Activated CD4-positive, alpha-beta T cell treated with anti-CD3 and anti-CD28 coated beads for 36 hours (primary cell): Measurements from ENCODE around the gene CST9. TPM values are rescaled to one million over a fixed set of nuclear protein-coding genes. Genes with fewer than 3 reads are reported as not detected.

Experiments
- ATAC-seq: fragments of 200-7000 bp; cut with Tn5 transposase; one replicate; pipeline ENCODE4 v1.10.0; 2021; ENCODE audit warnings: mild to moderate bottlenecking, moderate library complexity
- CTCF ChIA-PET: fragments of 350-600 bp; sonication (Branson Sonifier 250); formaldehyde crosslinking; loops from one replicate; lab custom pipeline; 2021; ENCODE audit warnings: antibody characterized with exemption; lab: Charles Lee
- POLR2A ChIA-PET: fragments of 350-600 bp; sonication (Branson Sonifier 250); formaldehyde crosslinking; loops from one replicate; lab custom pipeline; 2021; ENCODE audit warnings: antibody characterized with exemption, inconsistent platforms; lab: Charles Lee
- DNase-seq: peaks from one replicate; pipeline ENCODE4 v3.0.0-alpha.2; 2020
- H3K27ac Mint-ChIP-seq: one replicate; pipeline ENCODE4 v1.8.0; 2021; ENCODE audit warnings: mixed read lengths
- H3K27me3 Mint-ChIP-seq: one replicate; pipeline ENCODE4 v1.8.0; 2021; ENCODE audit warnings: mixed read lengths
- H3K36me3 Mint-ChIP-seq: one replicate; pipeline ENCODE4 v1.8.0; 2021; ENCODE audit warnings: low read depth, mixed read lengths
- H3K4me1 Mint-ChIP-seq: one replicate; pipeline ENCODE4 v1.8.0; 2021; ENCODE audit warnings: mixed read lengths
- H3K4me3 Mint-ChIP-seq: one replicate; pipeline ENCODE4 v1.8.0; 2021; ENCODE audit warnings: mild to moderate bottlenecking, moderate library complexity, mixed read lengths
- H3K9me3 Mint-ChIP-seq: one replicate; pipeline ENCODE4 v1.8.0; 2021; ENCODE audit warnings: low read depth, mixed read lengths
- intact Hi-C, 2 experiments: fragments of 100-400 bp; cut with DNase I in 1 of 2; cut with micrococcal nuclease in 1 of 2; formaldehyde crosslinking; loops; one replicate each; pipeline versions ENCODE4 v1.14.2 to v1.15.1; 2022 to 2024; cut with DNase I, micrococcal nuclease
- total RNA-seq, 2 experiments: library from RNA; stranded (reverse); gene quantifications; one replicate each; pipeline ENCODE4 v1.2.3, GENCODE V29; 2021

The CST9 gene
- total RNA-seq, 2 experiments from 2014 or later = not detected

GRCh38 chr20:23613676-23614075, 8.0 kb upstream of the CST9 start:
- ATAC-seq = no peak
- CTCF ChIA-PET = no interaction called here
- H3K36me3 Mint-ChIP-seq = no peaks in the 10 kb centered on the region

GRCh38 chr20:23612396-23612795, 6.7 kb upstream of the CST9 start:
- POLR2A ChIA-PET = no interaction called here
- no peaks in the 10 kb centered on the region for H3K36me3 Mint-ChIP-seq
- no peak overlapping the region for H3K4me3 Mint-ChIP-seq

More at GRCh38 chr20:23613676-23614075, 8.0 kb upstream of the CST9 start:
- POLR2A ChIA-PET = no interaction called here
- Mint-ChIP-seq H3K4me1 (no peaks in the 10 kb centered on the region), H3K27me3 (peaks cover 6% of the 10 kb centered on the region), H3K4me3 (no peak overlapping the region), H3K27ac (no peak overlapping the region), H3K9me3 (no peaks in the 10 kb centered on the region)
- no peak for DNase-seq
- intact Hi-C loops = no loop called here

GRCh38 chr20:23609486-23610109, 3.9 kb upstream of the CST9 start:
- H3K27ac Mint-ChIP-seq = no peak overlapping the region
- no peaks in the 10 kb centered on the region for H3K27me3 Mint-ChIP-seq
- H3K9me3 Mint-ChIP-seq = no peaks in the 10 kb centered on the region
- no peak overlapping the region for H3K4me3 Mint-ChIP-seq
- POLR2A ChIA-PET = no interaction called here
- ATAC-seq (no peak), DNase-seq (no peak)
- H3K4me1 Mint-ChIP-seq = no peaks in the 10 kb centered on the region
- CTCF ChIA-PET = interaction anchor here (1.1 to 5.2 kb wide), 3 partner anchors 164 to 389 kb away, joined by 3 to 28 read pairs (median 3); no protein-coding TSS in a partner anchor
- intact Hi-C loops = loop anchor here in 1 of 2 experiments (5.0 kb wide), 1 partner anchor 257 kb away; the partner anchor contains the start of gene NXT1
- H3K36me3 Mint-ChIP-seq = no peaks in the 10 kb centered on the region

More at GRCh38 chr20:23612396-23612795, 6.7 kb upstream of the CST9 start:
- Mint-ChIP-seq H3K4me1 (no peaks in the 10 kb centered on the region), H3K27ac (no peak overlapping the region), H3K27me3 (peaks cover 2% of the 10 kb centered on the region), H3K9me3 (no peaks in the 10 kb centered on the region)
- CTCF ChIA-PET = interaction anchor here (0.8 kb wide), 1 partner anchor 76 kb away, joined by 3 read pairs; no protein-coding TSS in a partner anchor
- DNase-seq (no peak), ATAC-seq (no peak)
- intact Hi-C loops = no loop called here

DNA sequence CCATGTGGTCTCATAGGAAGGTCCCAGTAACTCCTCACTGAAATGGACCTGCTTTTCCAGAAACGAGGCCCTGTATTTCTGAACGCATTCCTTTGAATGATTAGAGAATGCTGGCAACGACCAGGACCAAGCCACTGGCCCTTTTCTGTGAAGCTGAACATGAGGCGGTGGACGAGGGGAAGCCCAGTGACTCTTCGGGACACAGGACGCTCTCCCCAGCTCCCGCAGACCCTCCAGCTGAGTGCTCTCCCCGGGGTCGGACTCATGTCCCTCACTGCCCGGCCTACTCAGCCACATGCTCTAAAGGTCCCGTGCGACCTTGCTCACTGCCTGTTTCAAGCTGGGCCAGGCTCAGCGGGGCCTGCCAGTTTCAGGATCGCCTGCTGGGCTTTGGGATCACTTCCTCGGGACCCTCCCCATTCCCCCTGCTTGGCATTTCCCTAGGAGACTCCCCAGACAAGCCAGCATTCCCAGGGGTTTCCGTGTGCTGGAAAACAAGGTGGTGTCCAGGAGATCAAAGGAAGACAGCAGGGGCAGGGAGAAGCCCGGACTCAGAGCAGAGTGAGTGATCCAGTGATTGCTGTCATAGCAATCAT, 2.6 kb upstream of the CST9 start:
- DNase-seq (no peak), ATAC-seq (no peak)
- CTCF ChIA-PET = interaction anchor here (0.6 to 5.2 kb wide), 3 partner anchors 165 to 388 kb away, joined by 3 to 28 read pairs (median 9); no protein-coding TSS in a partner anchor
- Mint-ChIP-seq H3K36me3 (no peaks in the 10 kb centered on the region), H3K4me3 (no peak overlapping the region), H3K4me1 (no peaks in the 10 kb centered on the region), H3K9me3 (no peaks in the 10 kb centered on the region), H3K27me3 (no peaks in the 10 kb centered on the region), H3K27ac (no peak overlapping the region)
- POLR2A ChIA-PET = no interaction called here
- intact Hi-C loops = loop anchor here in 1 of 2 experiments (5.0 kb wide), 1 partner anchor 256 kb away; the partner anchor contains the start of gene NXT1

- no peak overlapping the region for H3K27ac Mint-ChIP-seq
- POLR2A ChIA-PET = no interaction called here
- intact Hi-C loops = loop anchor here in 1 of 2 experiments (5.0 kb wide), 1 partner anchor 255 kb away; the partner anchor contains the start of gene NXT1
Measured at GRCh38 chr20:23607497-23608245, 2.0 kb upstream of the CST9 start.

DNA sequence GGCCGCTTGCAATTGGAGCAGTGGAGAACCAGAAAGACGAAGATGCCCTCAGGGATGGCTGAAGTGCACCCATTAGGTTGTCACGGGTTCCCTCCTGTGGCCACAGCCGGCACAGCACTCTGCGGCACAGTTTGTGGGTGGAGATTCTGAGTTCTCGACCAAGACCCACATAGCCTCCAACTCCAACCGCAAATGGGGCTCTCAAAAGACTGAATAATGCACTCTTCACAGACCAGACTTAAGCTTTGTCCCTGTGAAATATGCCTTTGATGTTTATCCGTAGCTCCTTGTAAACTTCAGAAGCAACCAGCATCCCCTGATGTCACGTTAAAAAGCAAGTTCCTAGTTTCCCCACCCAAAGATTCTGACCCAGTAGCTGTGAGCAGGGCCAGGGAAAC, 934 bp upstream of the CST9 start:
- Mint-ChIP-seq H3K4me3 (no peak overlapping the region), H3K27ac (no peak overlapping the region), H3K4me1 (no peaks in the 10 kb centered on the region), H3K36me3 (no peaks in the 10 kb centered on the region), H3K27me3 (no peaks in the 10 kb centered on the region), H3K9me3 (no peaks in the 10 kb centered on the region)
- ChIA-PET POLR2A (no interaction called here), CTCF (interaction anchor here (1.0 to 5.2 kb wide), 4 partner anchors 8 to 164 kb away, joined by 3 to 28 read pairs (median 4); no protein-coding TSS in a partner anchor)
- DNase-seq (peak; percentile 83), ATAC-seq (peak; percentile 84)
- intact Hi-C loops = loop anchor here (1.0 to 5.0 kb wide), 2 partner anchors 165 to 254 kb away; partner anchors contain the start of gene NXT1 (in 1 of the 2)

More at GRCh38 chr20:23607497-23608245, 2.0 kb upstream of the CST9 start:
- CTCF ChIA-PET = interaction anchor here (1.0 to 5.2 kb wide), 3 partner anchors 9 to 165 kb away, joined by 3 to 28 read pairs (median 4); no protein-coding TSS in a partner anchor
- Mint-ChIP-seq H3K4me3 (no peak overlapping the region), H3K27me3 (no peaks in the 10 kb centered on the region), H3K4me1 (no peaks in the 10 kb centered on the region), H3K36me3 (no peaks in the 10 kb centered on the region), H3K9me3 (no peaks in the 10 kb centered on the region)
- DNase-seq = no peak
- ATAC-seq = no peak

- no peaks in the 10 kb centered on the region for H3K27me3 Mint-ChIP-seq
- H3K36me3 Mint-ChIP-seq = no peaks in the 10 kb centered on the region
- ChIA-PET POLR2A (no interaction called here), CTCF (interaction anchor here (3.8 kb wide), 1 partner anchor 163 kb away, joined by 13 read pairs; no protein-coding TSS in a partner anchor)
- intact Hi-C loops = no loop called here
- no peaks in the 10 kb centered on the region for H3K4me1 Mint-ChIP-seq
- no peak for ATAC-seq
- no peak overlapping the region for H3K27ac Mint-ChIP-seq
- no peak overlapping the region for H3K4me3 Mint-ChIP-seq
- no peak for DNase-seq
- no peaks in the 10 kb centered on the region for H3K9me3 Mint-ChIP-seq
Measured at GRCh38 chr20:23604306-23604705, 1.4 kb downstream of the CST9 start.

GRCh38 chr20:23603321-23603720, 2.4 kb downstream of the CST9 start:
- Mint-ChIP-seq H3K4me3 (no peak overlapping the region), H3K27ac (no peak overlapping the region)
- POLR2A ChIA-PET = interaction anchor here (0.6 kb wide), 1 partner anchor 1219 kb away, joined by 3 read pairs; no protein-coding TSS in a partner anchor

GRCh38 chr20:23602699-23603098, 3.0 kb downstream of the CST9 start:
- intact Hi-C loops = no loop called here

More at GRCh38 chr20:23603321-23603720, 2.4 kb downstream of the CST9 start:
- intact Hi-C loops = no loop called here
- H3K4me1 Mint-ChIP-seq = no peaks in the 10 kb centered on the region
- no peaks in the 10 kb centered on the region for H3K27me3 Mint-ChIP-seq
- no peaks in the 10 kb centered on the region for H3K9me3 Mint-ChIP-seq
- H3K36me3 Mint-ChIP-seq = no peaks in the 10 kb centered on the region
- CTCF ChIA-PET = interaction anchor here (1.1 to 3.8 kb wide), 3 partner anchors 160 to 878 kb away, joined by 3 to 13 read pairs (median 7); no protein-coding TSS in a partner anchor
- no peak for DNase-seq
- ATAC-seq = no peak

GRCh38 chr20:23602241-23602640, 3.5 kb downstream of the CST9 start:
- ATAC-seq = no peak
- no peak overlapping the region for H3K4me3 Mint-ChIP-seq
- POLR2A ChIA-PET = no interaction called here
- DNase-seq = no peak
- no peaks in the 10 kb centered on the region for H3K4me1 Mint-ChIP-seq
- H3K36me3 Mint-ChIP-seq = no peaks in the 10 kb centered on the region
- CTCF ChIA-PET = interaction anchor here (3.8 kb wide), 1 partner anchor 161 kb away, joined by 13 read pairs; no protein-coding TSS in a partner anchor
- H3K27ac Mint-ChIP-seq = no peak overlapping the region
- H3K27me3 Mint-ChIP-seq = no peaks in the 10 kb centered on the region
- intact Hi-C loops = no loop called here
- H3K9me3 Mint-ChIP-seq = no peaks in the 10 kb centered on the region

More at GRCh38 chr20:23602699-23603098, 3.0 kb downstream of the CST9 start:
- no peak for ATAC-seq
- ChIA-PET POLR2A (interaction anchor here (0.6 kb wide), 1 partner anchor 1219 kb away, joined by 3 read pairs; no protein-coding TSS in a partner anchor), CTCF (interaction anchor here (1.1 to 3.8 kb wide), 3 partner anchors 159 to 877 kb away, joined by 3 to 13 read pairs (median 7); no protein-coding TSS in a partner anchor)
- no peak for DNase-seq
- Mint-ChIP-seq H3K27ac (no peak overlapping the region), H3K27me3 (no peaks in the 10 kb centered on the region), H3K4me1 (no peaks in the 10 kb centered on the region), H3K4me3 (no peak overlapping the region), H3K36me3 (no peaks in the 10 kb centered on the region), H3K9me3 (no peaks in the 10 kb centered on the region)
